GM15510 (cell line): Measurements from ENCODE around the gene C2.
"Not testable (repeated sequence)": the region's sequence is repeated elsewhere in the genome, so short reads cannot be mapped to it uniquely, and the experiment has no call there.

Experiments used
- POLR2A ChIP-seq: IDR thresholded peaks from 3 replicates; pipeline ENCODE4 v1.6.1; 2011; ENCODE audit warnings: borderline replicate concordance; ENCODE audit not compliant: insufficient read length; ENCODE audit errors: extremely low read depth

C2 gene

DNA sequence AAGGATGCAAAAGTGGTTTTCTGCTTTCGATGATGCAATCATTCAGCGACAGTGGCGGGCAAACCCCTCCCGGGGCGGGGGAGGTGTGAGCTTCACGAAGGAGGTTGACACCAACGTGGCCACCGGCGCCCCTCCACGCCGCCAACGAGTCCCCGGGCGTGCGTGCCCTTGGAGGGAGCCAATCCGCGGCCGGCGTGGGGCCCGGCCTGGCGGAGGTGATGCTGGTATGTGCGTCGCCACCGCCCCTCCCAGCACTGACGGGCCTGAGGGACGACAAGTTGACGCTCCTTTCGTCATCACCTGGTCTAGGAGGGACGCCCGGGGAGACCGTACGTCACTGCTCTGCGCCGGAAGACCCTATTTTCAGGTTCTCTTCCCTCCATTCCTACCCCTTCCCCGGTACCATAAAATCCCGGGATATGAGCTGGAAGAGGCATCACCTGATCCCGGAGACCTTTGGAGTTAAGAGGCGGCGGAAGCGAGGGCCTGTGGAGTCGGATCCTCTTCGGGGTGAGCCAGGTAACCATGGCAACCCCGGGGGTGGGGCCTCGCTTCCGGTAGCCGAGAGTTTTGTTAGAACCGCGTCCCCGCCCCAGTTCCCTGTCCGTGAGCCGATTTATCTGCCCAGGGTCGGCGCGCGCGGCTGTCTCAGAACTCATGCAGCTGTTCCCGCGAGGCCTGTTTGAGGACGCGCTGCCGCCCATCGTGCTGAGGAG is 44.6 kb downstream of the C2 start, which contains the start of gene DXO:
TSS of gene DXO (minus strand) at position 146 of the 716 bp plus-strand sequence. CDS start 463 bp downstream, outside the sequence.
- TF ChIP-seq POLR2A, result peak; percentile 56

DNA sequence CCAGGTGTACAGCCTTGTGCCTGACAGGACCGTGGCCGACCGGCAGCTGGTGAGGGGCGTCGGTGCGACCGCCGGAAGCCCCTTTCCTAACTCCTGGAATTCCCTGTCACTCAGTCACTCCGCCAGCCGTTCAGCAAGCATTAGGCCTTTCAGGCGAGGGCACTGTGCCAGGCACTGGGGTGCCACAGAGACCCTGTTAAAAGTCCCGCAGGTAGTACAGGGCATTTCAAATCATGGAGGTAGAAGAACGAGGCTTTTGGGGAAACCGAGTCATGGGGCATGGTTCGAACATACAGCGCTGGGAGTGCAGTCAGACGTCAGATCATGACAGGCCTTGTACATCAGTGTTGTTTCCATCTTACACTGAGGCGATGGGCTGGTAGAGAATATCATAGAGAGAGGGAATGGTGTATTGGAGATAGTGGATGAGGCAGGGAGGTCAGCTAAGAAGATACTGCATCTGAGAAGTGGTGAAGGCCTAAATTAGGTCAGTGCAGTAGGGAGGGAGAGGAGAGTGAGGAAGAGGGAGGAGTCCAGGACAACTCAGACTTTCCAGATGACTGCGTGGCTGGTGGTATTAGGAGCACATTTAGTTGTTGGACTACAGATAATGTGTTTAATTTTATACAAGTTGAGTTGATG is 45.3 kb downstream of the C2 start:
- no peak for TF ChIP-seq POLR2A

DNA sequence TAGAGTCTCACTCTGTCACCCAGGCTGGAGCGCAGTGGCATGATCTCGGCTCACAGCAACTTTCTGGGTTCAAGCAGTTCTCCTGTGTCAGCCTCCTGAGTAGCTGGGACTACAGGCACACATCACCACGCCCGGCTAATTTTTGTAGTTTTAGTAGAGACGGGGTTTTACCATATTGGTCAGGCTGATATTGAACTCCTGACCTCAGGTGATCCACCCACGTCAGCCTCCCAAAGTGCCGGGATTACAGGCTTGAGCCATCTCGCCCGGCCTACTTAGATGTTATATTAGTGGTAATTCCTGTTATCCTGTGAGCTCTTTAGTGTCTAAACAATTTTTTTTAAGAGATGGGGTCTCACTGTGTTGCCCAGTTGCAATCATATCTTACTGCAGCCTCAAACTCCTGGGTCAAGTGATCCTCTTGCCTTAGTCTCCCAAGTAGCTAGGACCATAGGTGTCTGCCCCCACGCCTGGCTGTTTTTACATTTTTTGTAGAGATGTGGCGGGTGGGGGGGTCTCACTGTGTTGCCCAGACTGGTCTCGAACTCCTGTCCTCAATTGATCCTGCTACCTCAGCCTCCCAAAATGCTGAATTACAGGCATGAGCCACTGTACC is 50.4 kb downstream of the C2 start:
- TF ChIP-seq POLR2A, result no peak

GRCh38 chr6:31978831-31979230 is 51.3 kb downstream of the C2 start:
- no peak for TF ChIP-seq POLR2A

- TF ChIP-seq POLR2A, result no peak
Observed at GRCh38 chr6:31979238-31979898, 51.9 kb downstream of the C2 start.

GRCh38 chr6:31981744-31982143 is 54.2 kb downstream of the C2 start, which contains the start of gene C4A:
Gene C4A, plus strand, starts transcription at chr6:31982057. Its CDS starts 51 bp downstream, at chr6:31982108.
- TF ChIP-seq POLR2A, result not testable (repeated sequence)
